Spleen (tissue), 7 donors: ENCODE results near the gene CPSF4L.

Experiments used
- POLR2A ChIP-seq, 3 donors: fragments of 450-650 bp; IDR thresholded peaks; one replicate each; pipeline ENCODE4 v1.5.1; 2017; ENCODE audit warnings: antibody characterized with exemption in 3 of 3, mild to moderate bottlenecking in 1 of 3
- POLR2AphosphoS5 ChIP-seq, 3 donors: sonication (generic); formaldehyde crosslinking; IDR thresholded peaks; one replicate each; pipeline ENCODE4 v1.5.1; 2017; ENCODE audit warnings: antibody characterized with exemption in 3 of 3
- TF ChIP-seq, protein P1 (sequence below), 11 experiments: fragments of 200-600 bp in 7 of 11; fragments of 450-650 bp in 4 of 11; sonication (generic) in 4 of 11; IDR thresholded peaks in 8 of 11; conservative IDR thresholded peaks in 3 of 11; 1 replicate in 7 of 11; 2 replicates in 4 of 11; pipeline versions ENCODE4 v1.4.0 to v1.8.0; 2016 to 2021; ENCODE audit warnings: antibody characterized with exemption in 11 of 11, inconsistent platforms in 4 of 11, mild to moderate bottlenecking in 1 of 11
- donor health status: DM: no; HTN: no; CAD: no; lungs with moderate emphysema.
- donor health status: DM: no; HTN: no; CAD: no.
- donor health status: DM: no; HTN: no; CAD: no.

DNA sequence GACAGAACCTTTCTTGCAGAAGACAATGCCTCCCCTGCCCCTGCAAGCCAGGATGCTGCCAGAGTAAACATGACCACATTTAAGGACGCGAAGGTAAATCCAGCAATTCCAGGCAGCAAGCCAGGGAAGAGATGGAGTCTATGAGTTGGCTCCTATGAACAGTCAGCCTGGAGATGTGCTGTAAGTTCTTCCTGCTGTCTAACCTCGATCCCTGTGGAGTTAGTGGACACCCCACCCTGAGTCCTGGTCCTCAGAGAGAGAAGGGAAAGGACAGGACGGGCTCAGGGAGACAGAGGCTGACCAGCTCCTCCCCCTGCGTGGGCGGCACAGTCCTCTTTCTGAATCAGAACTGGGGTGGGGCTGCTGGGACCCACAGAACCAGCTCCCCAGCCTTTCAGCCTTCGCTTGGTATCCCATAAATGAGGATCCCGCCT, 25.2 kb upstream of the CPSF4L start:
- TF ChIP-seq, protein P1, sequence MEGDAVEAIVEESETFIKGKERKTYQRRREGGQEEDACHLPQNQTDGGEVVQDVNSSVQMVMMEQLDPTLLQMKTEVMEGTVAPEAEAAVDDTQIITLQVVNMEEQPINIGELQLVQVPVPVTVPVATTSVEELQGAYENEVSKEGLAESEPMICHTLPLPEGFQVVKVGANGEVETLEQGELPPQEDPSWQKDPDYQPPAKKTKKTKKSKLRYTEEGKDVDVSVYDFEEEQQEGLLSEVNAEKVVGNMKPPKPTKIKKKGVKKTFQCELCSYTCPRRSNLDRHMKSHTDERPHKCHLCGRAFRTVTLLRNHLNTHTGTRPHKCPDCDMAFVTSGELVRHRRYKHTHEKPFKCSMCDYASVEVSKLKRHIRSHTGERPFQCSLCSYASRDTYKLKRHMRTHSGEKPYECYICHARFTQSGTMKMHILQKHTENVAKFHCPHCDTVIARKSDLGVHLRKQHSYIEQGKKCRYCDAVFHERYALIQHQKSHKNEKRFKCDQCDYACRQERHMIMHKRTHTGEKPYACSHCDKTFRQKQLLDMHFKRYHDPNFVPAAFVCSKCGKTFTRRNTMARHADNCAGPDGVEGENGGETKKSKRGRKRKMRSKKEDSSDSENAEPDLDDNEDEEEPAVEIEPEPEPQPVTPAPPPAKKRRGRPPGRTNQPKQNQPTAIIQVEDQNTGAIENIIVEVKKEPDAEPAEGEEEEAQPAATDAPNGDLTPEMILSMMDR (IDR thresholded peaks at IDR 0.05 in 8 of 11, conservative IDR thresholded peaks at IDR 0.05 in 3 of 11), result no peak
- no peak for TF ChIP-seq POLR2A (IDR thresholded peaks at IDR 0.05)
- peak in 1 of 3 donors; percentile 14 for TF ChIP-seq POLR2AphosphoS5 (IDR thresholded peaks at IDR 0.05)
